Measurements from ENCODE around the gene DIS3L.
A peak's percentile ranks its signal among the peaks of the same experiment; 100 is the strongest.
"Not testable (repeated sequence)": the region's sequence is repeated elsewhere in the genome, so short reads cannot be mapped to it uniquely, and the experiment has no call there.

The DIS3L gene

DNA sequence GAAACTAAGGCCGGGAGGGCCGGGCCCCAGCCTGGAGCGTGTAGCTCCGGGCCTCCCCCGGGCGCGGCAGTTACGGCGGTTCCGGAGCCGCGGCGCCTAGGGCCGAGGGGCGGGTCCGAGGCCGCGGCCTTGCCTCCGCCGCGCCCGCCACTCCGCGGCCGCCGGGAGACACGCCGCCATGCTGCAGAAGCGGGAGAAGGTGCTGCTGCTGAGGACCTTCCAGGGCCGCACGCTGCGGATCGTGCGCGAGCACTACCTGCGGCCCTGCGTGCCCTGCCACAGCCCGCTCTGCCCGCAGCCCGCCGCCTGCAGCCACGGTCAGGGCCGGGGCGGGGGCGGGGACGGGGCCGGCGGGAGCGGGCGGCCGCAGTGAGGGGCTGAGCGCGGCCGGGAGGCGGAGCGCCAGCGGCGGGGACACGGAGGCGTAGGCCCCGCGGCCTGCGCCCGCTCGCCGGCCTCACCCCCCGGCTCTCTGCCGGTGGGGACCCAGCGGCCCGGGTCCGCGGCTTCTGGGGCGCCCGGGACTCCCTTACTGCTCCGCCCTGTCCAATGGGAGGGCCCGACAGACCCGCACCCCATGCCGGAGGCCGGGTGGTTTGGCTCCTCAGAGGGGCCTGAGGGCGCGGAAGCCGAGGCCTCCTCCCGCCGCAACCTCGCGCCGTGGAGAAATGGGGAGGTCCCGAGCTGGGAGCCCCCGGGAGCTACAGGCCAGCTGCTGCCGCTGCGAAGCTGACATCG lies at the start of gene DIS3L:
DIS3L (plus strand) TSS at position 150 of the 738 bp plus-strand sequence; CDS start at position 179, 29 bp downstream.
- peak; percentile 76 for DNase-seq

- DNase-seq = not testable (repeated sequence)
These were observed 47.5 kb upstream of the DIS3L start for GRCh38 chr15:66245832-66246231.

- DNase-seq = no peak
These were observed 46.4 kb upstream of the DIS3L start for GRCh38 chr15:66246937-66247336.

GRCh38 chr15:66249605-66250174 lies 43.7 kb upstream of the DIS3L start:
- DNase-seq = no peak

GRCh38 chr15:66251065-66251789 lies 42.1 kb upstream of the DIS3L start:
- DNase-seq = no peak

- peak; percentile 58 for DNase-seq
These were observed 41.3 kb upstream of the DIS3L start for GRCh38 chr15:66251790-66252684.

DNA sequence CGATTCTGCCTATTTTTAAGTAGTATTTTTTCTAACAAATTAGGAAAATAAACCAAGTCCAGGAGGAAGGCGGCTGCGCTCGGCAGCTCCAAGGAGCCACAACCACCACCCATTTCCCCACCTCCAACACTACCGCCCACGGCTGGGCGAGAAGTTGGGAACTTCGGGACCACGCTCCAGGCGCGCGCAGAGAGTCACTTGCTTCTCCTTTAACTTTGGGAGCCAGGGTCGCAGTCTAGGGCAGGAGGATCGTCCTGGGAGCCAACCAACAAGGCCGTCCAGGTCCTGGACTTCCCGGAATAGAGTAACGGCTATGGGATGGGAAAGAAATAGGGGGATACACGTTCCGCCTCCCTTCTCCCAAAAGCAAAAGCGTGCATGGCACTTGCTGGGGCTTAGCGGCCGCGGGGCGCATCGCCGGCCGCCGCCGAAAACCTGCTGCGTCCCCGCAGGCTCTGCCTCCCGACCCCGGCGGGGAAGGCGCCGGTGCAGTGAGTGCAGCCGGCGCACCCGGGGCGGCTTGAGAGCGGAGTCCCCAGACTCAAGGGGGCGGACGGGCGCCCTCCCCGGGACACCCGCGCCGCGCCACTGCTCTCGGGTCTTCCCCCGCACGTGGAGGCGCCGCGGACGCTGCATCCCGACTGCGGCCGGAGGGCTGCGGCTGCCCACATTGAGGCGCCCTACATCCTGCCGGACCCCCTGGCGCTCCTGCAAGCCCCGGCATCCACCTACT lies 40.5 kb upstream of the DIS3L start:
- DNase-seq = peak; percentile 19

GRCh38 chr15:66253418-66254088 lies 39.8 kb upstream of the DIS3L start, which contains the start of gene MEGF11:
TSS of gene MEGF11 (minus strand) at chr15:66253750. CDS start at chr15:66128403, 125,347 bp downstream.
- DNase-seq = no peak

DNA sequence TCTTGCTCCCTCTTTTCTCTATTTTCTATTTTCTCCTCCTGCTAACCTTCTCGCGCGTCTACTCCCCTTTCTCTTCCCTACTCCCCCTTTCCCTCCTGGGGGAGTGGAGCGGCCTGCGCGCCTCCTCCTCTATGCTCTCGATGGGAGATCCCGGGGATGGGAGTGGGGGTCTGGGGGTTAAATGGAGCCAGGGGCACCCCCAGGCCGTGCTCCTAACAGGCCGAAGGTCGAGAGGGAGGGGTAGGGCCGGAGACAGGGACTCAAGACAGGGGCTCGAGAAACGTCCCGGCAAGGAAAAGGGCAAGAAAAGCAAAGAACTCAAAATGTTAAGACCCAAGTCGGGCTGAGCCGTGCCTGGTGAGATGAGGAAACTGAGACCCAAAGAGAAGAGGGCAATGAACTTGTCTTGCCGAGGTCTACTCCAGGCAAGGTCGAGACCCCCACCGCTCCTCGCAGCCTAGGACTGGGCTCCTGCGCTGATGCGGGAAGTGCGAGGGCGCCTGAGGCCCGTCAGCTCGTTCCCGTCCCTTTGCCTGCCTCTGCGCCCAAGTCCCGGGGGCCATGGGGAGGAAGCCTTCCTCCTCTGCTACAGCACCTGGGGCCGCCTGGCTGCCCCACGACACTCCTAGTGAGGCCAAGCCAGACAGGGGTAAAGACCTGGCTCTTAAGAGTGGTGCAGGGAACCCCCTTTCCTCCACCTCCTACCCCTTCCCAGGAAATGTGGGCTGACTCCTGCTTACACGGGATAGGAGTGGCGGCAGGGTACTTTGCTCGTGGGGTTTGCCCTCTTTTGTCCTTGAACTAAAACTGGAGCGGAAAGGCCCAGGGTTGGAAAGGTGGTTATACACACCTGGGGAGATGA lies 39.0 kb upstream of the DIS3L start:
- DNase-seq = no peak

- no peak for DNase-seq
These were observed 38.3 kb upstream of the DIS3L start for GRCh38 chr15:66254951-66255676.

DNA sequence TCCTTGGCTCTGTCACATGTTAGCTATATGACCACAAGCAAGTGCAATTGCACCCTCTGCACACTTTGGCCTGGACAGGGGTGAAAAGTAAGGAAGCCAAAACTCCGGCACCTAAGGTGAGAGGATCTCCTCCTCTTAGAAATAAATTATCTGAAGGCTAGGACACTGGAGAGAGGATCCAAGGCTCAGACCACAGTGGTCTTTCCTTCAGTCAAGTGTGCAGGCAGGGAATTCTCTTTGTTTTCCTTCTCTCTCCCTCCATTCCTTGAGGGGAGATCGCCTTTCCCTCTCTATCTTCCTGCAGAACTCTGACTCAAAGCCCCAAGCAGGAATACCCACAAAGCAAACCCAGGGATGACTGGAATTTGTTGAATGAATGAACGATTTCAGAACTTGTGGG lies 36.7 kb upstream of the DIS3L start:
- DNase-seq = no peak

DNA sequence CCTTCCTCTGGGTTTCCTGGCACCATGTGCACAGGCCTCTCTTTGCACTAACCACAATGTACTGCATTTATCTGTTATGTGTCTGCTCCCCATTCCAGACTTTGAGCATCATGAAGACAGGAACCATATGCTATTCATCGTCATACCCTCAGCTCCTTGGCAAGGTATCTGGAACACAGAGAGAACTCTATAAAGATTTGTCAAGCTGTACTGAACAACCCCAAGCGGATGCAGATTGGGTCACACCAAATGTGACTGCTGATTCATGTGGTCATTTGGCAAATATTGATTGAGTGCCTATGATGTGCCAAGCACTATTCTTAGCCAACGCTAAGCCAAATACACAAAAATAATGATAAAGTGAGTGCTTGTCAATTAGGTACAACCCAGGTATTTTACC lies 32.3 kb upstream of the DIS3L start:
- no peak for DNase-seq

GRCh38 chr15:66262837-66263236 lies 30.5 kb upstream of the DIS3L start:
- DNase-seq = not testable (repeated sequence)

DNA sequence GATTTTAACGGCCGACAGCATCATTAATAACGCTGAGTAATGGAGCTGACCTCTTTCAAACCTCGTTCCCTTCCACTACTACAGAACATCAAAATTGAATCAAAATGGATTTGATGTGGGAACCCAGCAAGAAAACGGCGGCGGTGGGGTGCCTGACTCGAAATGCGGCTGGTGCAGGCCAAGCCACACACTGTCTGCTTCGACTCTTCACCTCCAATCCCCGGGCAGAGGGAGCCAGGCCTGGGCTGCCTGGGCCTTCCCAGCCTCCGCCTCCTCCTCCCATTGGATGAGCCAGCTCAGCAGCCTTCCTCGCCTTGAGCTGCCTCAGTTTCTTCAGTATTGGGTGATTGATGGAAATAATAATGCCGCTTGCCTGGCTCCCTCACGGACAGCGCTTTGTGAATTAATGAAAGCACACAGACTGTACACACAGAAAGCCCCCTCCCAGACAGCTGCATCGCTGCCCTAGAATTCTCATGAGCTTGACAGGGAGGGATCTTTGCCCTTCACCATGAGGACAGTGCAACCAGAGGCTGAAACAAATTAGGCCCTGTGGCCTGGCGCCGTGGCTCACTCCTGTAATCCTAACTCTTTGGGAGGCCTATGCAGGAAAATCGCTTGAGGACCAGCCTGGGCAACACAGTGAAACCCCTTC lies 28.4 kb upstream of the DIS3L start:
- no peak for DNase-seq

- DNase-seq = no peak
These were observed 23.9 kb upstream of the DIS3L start for GRCh38 chr15:66269326-66270090.

- DNase-seq = no peak
These were observed 22.4 kb upstream of the DIS3L start for GRCh38 chr15:66270932-66271331.

GRCh38 chr15:66275352-66275751 lies 18.0 kb upstream of the DIS3L start:
- no peak for DNase-seq

DNA sequence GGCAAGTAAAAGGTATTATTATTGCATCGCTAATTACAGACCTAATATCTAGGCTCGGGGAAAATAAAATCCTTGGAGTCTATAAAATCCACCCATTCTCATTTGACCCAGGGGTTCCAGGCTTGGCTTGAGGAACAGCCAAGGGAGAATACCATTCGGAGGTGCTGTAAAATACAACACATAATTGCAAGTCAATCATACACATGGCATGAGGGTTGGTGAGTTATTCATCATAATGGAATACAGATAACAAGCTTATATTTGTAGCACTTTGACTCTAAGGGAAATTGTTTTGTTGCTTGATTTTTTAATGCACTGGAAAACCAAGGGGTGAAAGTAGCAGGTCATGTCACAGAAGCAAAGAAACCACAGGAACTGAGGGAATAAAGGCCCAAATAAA lies 16.8 kb upstream of the DIS3L start:
- no peak for DNase-seq

All from activated CD4-positive, alpha-beta T cell treated with anti-CD3 and anti-CD28 coated beads, Interleukin-2, Interleukin-6, amounts not matched to agents 100 ng/mL and 50 ng/mL, durations not matched to agents 16 hours and 8 hours (primary cell).